ENCODE results near the gene IMP4.

- TF ChIP-seq CTCF (IDR thresholded peaks at IDR 0.05; ENCODE audit: extremely low read depth in 1 of 2, insufficient read depth in 1 of 2, low read depth in 1 of 2, low read length in 2 of 2) (no peak), POLR2A (IDR thresholded peaks at IDR 0.05; ENCODE audit: low read depth, low read length) (no peak), MAX (IDR thresholded peaks at IDR 0.05; ENCODE audit: insufficient read depth, insufficient read length) (no peak), POLR2AphosphoS5 (IDR thresholded peaks at IDR 0.05; ENCODE audit: insufficient read depth, low read depth, low read length) (no peak), EZH2 (IDR thresholded peaks at IDR 0.05; ENCODE audit: borderline replicate concordance, low read depth, low read length, severe bottlenecking) (no peak), JUN (IDR thresholded peaks at IDR 0.05; ENCODE audit: borderline replicate concordance, insufficient read depth, insufficient read length, low read depth) (no peak)
Measured at GRCh38 chr2:130380096-130380934, 37.6 kb downstream of the IMP4 start.

All from endothelial cell of umbilical vein (primary cell).